IMR-90 (cell line): Measurements from ENCODE around the gene SCNN1B. TPM values are rescaled to one million over a fixed set of nuclear protein-coding genes. Genes with fewer than 3 reads are reported as not detected.

ENCODE experiments used
- ATAC-seq: fragments of 200-7000 bp; cut with Tn5 transposase; 2 replicates; pipeline ENCODE4 v1.9.1; 2020; ENCODE audit warnings: low read depth, mild to moderate bottlenecking, moderate library complexity
- BruUV-seq: library from RNA; stranded (reverse); fragments of 400-500 nt; replicated peaks from 2 replicates; lab custom pipeline; 2021; lab: Mats Ljungman, UMichigan
- CTCF ChIA-PET: fragments of 300-600 bp; formaldehyde crosslinking; extraction: SDS; loops from one replicate; lab custom pipeline; 2021; ENCODE audit warnings: antibody characterized with exemption; lab: Yijun Ruan, JAX
- POLR2A ChIA-PET: fragments of 300-600 bp; sonication (Branson Sonifier 250); formaldehyde crosslinking; loops from one replicate; lab custom pipeline; 2022; ENCODE audit warnings: antibody characterized with exemption; ENCODE audit not compliant: unreplicated experiment; lab: Charles Lee
- DNase-seq: peaks from one replicate; pipeline ENCODE4 v3.0.0; 2013
- H2AFZ ChIP-seq: replicated peaks from 2 replicates; pipeline ENCODE3; 2013; ENCODE audit warnings: low read length, mild to moderate bottlenecking; ENCODE audit not compliant: poor library complexity
- H2AK5ac ChIP-seq: 2 replicates; pipeline ENCODE4 v1.6.1; 2013; ENCODE audit warnings: low read depth, low read length, inconsistent platforms
- H2AK9ac ChIP-seq: replicated peaks from 2 replicates; pipeline ENCODE3; 2013; ENCODE audit warnings: mild to moderate bottlenecking, low read depth, low read length, moderate library complexity; ENCODE audit not compliant: poor library complexity
- H2BK120ac ChIP-seq: 2 replicates; pipeline ENCODE4 v1.6.1; 2013; ENCODE audit warnings: low read depth, low read length, inconsistent platforms
- H2BK15ac ChIP-seq: 3 replicates; pipeline ENCODE4 v1.6.1; 2013; ENCODE audit warnings: low read depth, low read length, inconsistent platforms
- H2BK20ac ChIP-seq: 2 replicates; pipeline ENCODE4 v1.6.1; 2013; ENCODE audit warnings: low read depth, mild to moderate bottlenecking, inconsistent platforms, low read length, moderate library complexity
- H2BK5ac ChIP-seq: 2 replicates; pipeline ENCODE4 v1.6.1; 2013; ENCODE audit warnings: mild to moderate bottlenecking, low read depth, low read length, inconsistent platforms; ENCODE audit not compliant: poor library complexity, severe bottlenecking
- H3K14ac ChIP-seq: replicated peaks from 2 replicates; pipeline ENCODE4 v1.6.1; 2013; ENCODE audit warnings: low read depth, low read length, inconsistent platforms
- H3K18ac ChIP-seq: 2 replicates; pipeline ENCODE4 v1.6.1; 2013; ENCODE audit warnings: low read depth, low read length, control low read depth
- H3K23ac ChIP-seq: 2 replicates; pipeline ENCODE4 v1.6.1; 2013; ENCODE audit warnings: low read depth, low read length, inconsistent platforms
- H3K27ac ChIP-seq: 2 replicates; pipeline ENCODE4 v1.5.1; 2013; ENCODE audit warnings: mild to moderate bottlenecking, control low read depth, low read length; ENCODE audit not compliant: insufficient read depth
- H3K27me3 ChIP-seq: 2 replicates; pipeline ENCODE4 v1.6.1; 2013; ENCODE audit warnings: low read length; ENCODE audit not compliant: control insufficient read depth, insufficient read depth
- H3K36me3 ChIP-seq: 2 replicates; pipeline ENCODE4 v1.6.1; 2013; ENCODE audit warnings: low read length, mixed read lengths; ENCODE audit not compliant: control insufficient read depth, insufficient read depth
- H3K4ac ChIP-seq: 2 replicates; pipeline ENCODE4 v1.6.1; 2013; ENCODE audit warnings: low read depth, low read length, inconsistent platforms
- H3K4me1 ChIP-seq: 2 replicates; pipeline ENCODE4 v1.6.1; 2013; ENCODE audit warnings: low read length, mixed read lengths; ENCODE audit not compliant: control insufficient read depth, insufficient read depth
- H3K4me2 ChIP-seq: 2 replicates; pipeline ENCODE4 v1.6.1; 2013; ENCODE audit warnings: low read depth, mild to moderate bottlenecking, control low read depth, low read length, moderate library complexity
- H3K4me3 ChIP-seq: 2 replicates; pipeline ENCODE4 v1.5.1; 2013; ENCODE audit warnings: low read depth, mild to moderate bottlenecking, control low read depth, low read length, moderate library complexity; ENCODE audit not compliant: insufficient read depth
- H3K56ac ChIP-seq: 2 replicates; pipeline ENCODE4 v1.6.1; 2013; ENCODE audit warnings: low read length, inconsistent platforms; ENCODE audit not compliant: insufficient read depth; ENCODE audit errors: extremely low read depth
- H3K79me1 ChIP-seq, 2 experiments: 2 replicates each; pipeline ENCODE4 v1.6.1; 2013; ENCODE audit warnings: low read length in 2 of 2, inconsistent platforms in 1 of 2, low read depth in 1 of 2
- H3K9ac ChIP-seq: 2 replicates; pipeline ENCODE4 v1.6.1; 2013; ENCODE audit warnings: low read depth, low read length, control low read depth
- H3K9me1 ChIP-seq: 2 replicates; pipeline ENCODE4 v1.6.1; 2013; ENCODE audit warnings: low read length, inconsistent platforms; ENCODE audit not compliant: insufficient read depth
- H3K9me3 ChIP-seq: 2 replicates; pipeline ENCODE4 v1.6.1; 2013; ENCODE audit warnings: low read length; ENCODE audit not compliant: control insufficient read depth, insufficient read depth
- H4K20me1 ChIP-seq: 2 replicates; pipeline ENCODE4 v1.6.1; 2013; ENCODE audit warnings: low read length, inconsistent platforms; ENCODE audit not compliant: insufficient read depth
- H4K5ac ChIP-seq: 2 replicates; pipeline ENCODE4 v1.6.1; 2013; ENCODE audit warnings: mild to moderate bottlenecking, low read depth, low read length, control low read depth
- H4K8ac ChIP-seq, 2 experiments: 2 replicates each; pipeline ENCODE4 v1.6.1; 2013; ENCODE audit warnings: low read depth in 2 of 2, low read length in 2 of 2, control low read depth in 1 of 2, inconsistent platforms in 1 of 2
- H4K91ac ChIP-seq: 2 replicates; pipeline ENCODE4 v1.6.1; 2013; ENCODE audit warnings: low read depth, low read length, inconsistent platforms; ENCODE audit not compliant: insufficient read depth
- BHLHE40 ChIP-seq: fragments of 150-350 bp; IDR thresholded peaks from 2 replicates; pipeline ENCODE4 v1.6.1; 2016; ENCODE audit warnings: mild to moderate bottlenecking, low read depth, low read length
- CEBPB ChIP-seq: IDR thresholded peaks from 2 replicates; pipeline ENCODE4 v1.6.1; 2012; ENCODE audit warnings: low read depth, low read length, improper control_type of control experiment
- CTCF ChIP-seq: conservative IDR thresholded peaks from 2 replicates; pipeline ENCODE4 v1.5.1; 2012; ENCODE audit warnings: mild to moderate bottlenecking, low read depth, low read length, improper control_type of control experiment
- MAFK ChIP-seq: IDR thresholded peaks from 2 replicates; pipeline ENCODE4 v1.6.1; 2012; ENCODE audit warnings: low read depth, low read length, improper control_type of control experiment
- MXI1 ChIP-seq: IDR thresholded peaks from 2 replicates; pipeline ENCODE4 v1.6.1; 2012; ENCODE audit warnings: low read depth, mild to moderate bottlenecking, low read length, moderate library complexity, borderline replicate concordance
- NFE2L2 ChIP-seq: fragments of 150-350 bp; IDR thresholded peaks from 2 replicates; pipeline ENCODE4 v1.6.1; 2016; ENCODE audit warnings: low read depth, mild to moderate bottlenecking, low read length
- POLR2A ChIP-seq: IDR thresholded peaks from 2 replicates; pipeline ENCODE4 v1.6.1; 2012; ENCODE audit warnings: mild to moderate bottlenecking, low read depth, low read length
- RAD21 ChIP-seq: IDR thresholded peaks from 2 replicates; pipeline ENCODE4 v1.6.1; 2012; ENCODE audit warnings: low read length, improper control_type of control experiment
- RCOR1 ChIP-seq: IDR thresholded peaks from 2 replicates; pipeline ENCODE4 v1.6.1; 2012; ENCODE audit warnings: mild to moderate bottlenecking, low read length, improper control_type of control experiment; ENCODE audit not compliant: insufficient replicate concordance
- SMC3 ChIP-seq: fragments of 150-350 bp; IDR thresholded peaks from 2 replicates; pipeline ENCODE4 v1.6.1; 2016; ENCODE audit warnings: low read depth, mild to moderate bottlenecking, antibody characterized with exemption, low read length, moderate library complexity
- USF2 ChIP-seq: fragments of 150-350 bp; IDR thresholded peaks from 2 replicates; pipeline ENCODE4 v1.6.1; 2017; ENCODE audit warnings: mild to moderate bottlenecking, antibody characterized with exemption, low read length, low read depth
- WGBS, 2 experiments: methylation state at CpG; one replicate each; pipeline versions ENCODE4 v1.1.5 to v1.1.7; 2013; ENCODE audit warnings: missing lambda C conversion rate in 2 of 2; ENCODE audit not compliant: insufficient read length in 1 of 2; ENCODE audit errors: extremely low coverage in 2 of 2; 5-methylcytosine and 5-hydroxymethylcytosine counted together
- dilution Hi-C: fragments of 300-500 bp; cut with HindIII; formaldehyde crosslinking; loops from one replicate; pipeline ENCODE4 v1.14.3; 2018; ENCODE audit warnings: low sequenced_read_pairs; ENCODE audit not compliant: unreplicated experiment
- in situ Hi-C: fragments of 300-500 bp; cut with MboI; formaldehyde crosslinking; loops from 3 replicates; pipeline ENCODE4 v1.14.3; 2019; ENCODE audit warnings: low sequenced_read_pairs, inconsistent platforms, mixed read lengths
- intact Hi-C: fragments of 100-400 bp; cut with micrococcal nuclease; formaldehyde crosslinking; loops from 2 replicates; pipeline ENCODE4 v1.10.0; 2022
- polyA plus RNA-seq, 3 experiments: library from polyadenylated mRNA; depleted of rRNA; stranded (reverse); fragments of >200 nt; gene quantifications; 2 replicates each; pipeline ENCODE4 v1.2.3, GENCODE V29; 2012; ENCODE audit warnings: low replicate concordance in 1 of 3
- total RNA-seq: library from RNA; depleted of rRNA; stranded (reverse); fragments of >200 nt; gene quantifications from 2 replicates; pipeline ENCODE4 v1.2.3, GENCODE V29; 2012

Gene SCNN1B
- total and polyA plus RNA-seq, 2 of the 4 experiments (the other 2 are of a cell fraction), result not detected

- Histone ChIP-seq H4K8ac (no peak overlapping the region), H2BK15ac (no peak overlapping the region), H2AK5ac (no peak overlapping the region), H3K79me1 (no peaks in the 10 kb centered on the region), H3K4me1 (no peaks in the 10 kb centered on the region), H3K9me1 (no peaks in the 10 kb centered on the region), H2AFZ (no peak overlapping the region), H2AK9ac (no peak overlapping the region), H3K36me3 (no peaks in the 10 kb centered on the region), H3K27me3 (peaks cover 4% of the 10 kb centered on the region; the same call in 1 of the 2 replicates), H3K4me2 (no peak overlapping the region), H2BK120ac (no peak overlapping the region), H2BK5ac (no peak overlapping the region), H3K14ac (no peak overlapping the region), H4K20me1 (no peaks in the 10 kb centered on the region), H2BK20ac (no peak overlapping the region), H3K9me3 (no peaks in the 10 kb centered on the region), H3K18ac (no peak overlapping the region), H4K5ac (no peak overlapping the region), H3K9ac (no peak overlapping the region), H3K27ac (no peak overlapping the region), H4K91ac (no peak overlapping the region), H3K23ac (no peak overlapping the region), H3K56ac (no peak overlapping the region), H3K4ac (no peak overlapping the region), H3K4me3 (no peak overlapping the region)
- ATAC-seq (no peak), DNase-seq (no peak)
- in situ Hi-C loops, result no loop called here
- TF ChIP-seq BHLHE40 (no peak), NFE2L2 (no peak), CEBPB (no peak), CTCF (no peak), POLR2A (no peak), USF2 (no peak), MXI1 (no peak), SMC3 (no peak), MAFK (no peak), RCOR1 (no peak), RAD21 (no peak)
- ChIA-PET POLR2A (no interaction called here), CTCF (no interaction called here)
- intact Hi-C loops, result no loop called here
- BruUV-seq, result no TSS peak
- dilution Hi-C loops, result no loop called here
- 73% methylated on average over 3 of the region's 18 CpGs; no CpG with 5 or more reads in 1 of the 2 experiments for WGBS, 2 experiments
Observed at GRCh38 chr16:23348579-23349469, 46.7 kb downstream of the SCNN1B start.
